HCT116 (cell line): ENCODE results near the gene CENPT.

Experiments
- CTCF ChIP-seq, 3 experiments: fragments of 200-600 bp in 1 of 3; sonication (generic) in 1 of 3; IDR thresholded peaks in 2 of 3; conservative IDR thresholded peaks in 1 of 3; 2 replicates each; pipeline ENCODE4 v1.5.1; 2012 to 2017; ENCODE audit warnings: low read depth in 2 of 3, low read length in 2 of 3, antibody characterized with exemption in 1 of 3, borderline replicate concordance in 1 of 3, control low read depth in 1 of 3, mild to moderate bottlenecking in 1 of 3, mixed read lengths in 1 of 3, mixed run types in 1 of 3, moderate library complexity in 1 of 3; ENCODE audit not compliant: insufficient read depth in 1 of 3
- EGR1 ChIP-seq: IDR thresholded peaks from 2 replicates; pipeline ENCODE4 v1.6.1; 2012; ENCODE audit warnings: low read depth
- EZH2 ChIP-seq: fragments of 200-600 bp; sonication (generic); IDR thresholded peaks from 2 replicates; pipeline ENCODE4 v1.6.1; 2017; ENCODE audit warnings: antibody characterized with exemption, mixed run types
- POLR2A ChIP-seq: IDR thresholded peaks from 2 replicates; pipeline ENCODE4 v1.7.0; 2011; ENCODE audit warnings: borderline replicate concordance; ENCODE audit not compliant: insufficient read depth, insufficient read length; ENCODE audit errors: extremely low read depth
- POLR2AphosphoS5 ChIP-seq: IDR thresholded peaks from 2 replicates; pipeline ENCODE4 v1.6.1; 2011; ENCODE audit warnings: mild to moderate bottlenecking, low read depth, low read length, moderate library complexity
- RAD21 ChIP-seq: IDR thresholded peaks from 2 replicates; pipeline ENCODE4 v1.6.1; 2012; ENCODE audit warnings: low read depth, mild to moderate bottlenecking
- SP1 ChIP-seq: IDR thresholded peaks from 2 replicates; pipeline ENCODE4 v1.6.1; 2012; ENCODE audit warnings: low read depth
- SRF ChIP-seq: IDR thresholded peaks from 2 replicates; pipeline ENCODE4 v1.6.1; 2012; ENCODE audit warnings: low read depth
- TCF7L2 ChIP-seq: IDR thresholded peaks from 2 replicates; pipeline ENCODE4 v1.7.0; 2011; ENCODE audit warnings: borderline replicate concordance, inconsistent platforms; ENCODE audit not compliant: insufficient read depth, insufficient read length; ENCODE audit errors: extremely low read depth
- YY1 ChIP-seq: IDR thresholded peaks from 2 replicates; pipeline ENCODE4 v1.6.1; 2011; ENCODE audit warnings: low read length, low read depth, moderate library complexity, mild to moderate bottlenecking; ENCODE audit not compliant: insufficient replicate concordance; ENCODE audit errors: extremely low read depth
- ZNF274 ChIP-seq: fragments of 200-500 bp; sonication (Bioruptor generic); IDR thresholded peaks from 2 replicates; pipeline ENCODE4 v1.6.1; 2014; ENCODE audit warnings: mild to moderate bottlenecking, low read depth, low read length, inconsistent platforms
- TF ChIP-seq, protein P1 (sequence below): IDR thresholded peaks from 2 replicates; pipeline ENCODE4 v1.6.1; 2012

DNA sequence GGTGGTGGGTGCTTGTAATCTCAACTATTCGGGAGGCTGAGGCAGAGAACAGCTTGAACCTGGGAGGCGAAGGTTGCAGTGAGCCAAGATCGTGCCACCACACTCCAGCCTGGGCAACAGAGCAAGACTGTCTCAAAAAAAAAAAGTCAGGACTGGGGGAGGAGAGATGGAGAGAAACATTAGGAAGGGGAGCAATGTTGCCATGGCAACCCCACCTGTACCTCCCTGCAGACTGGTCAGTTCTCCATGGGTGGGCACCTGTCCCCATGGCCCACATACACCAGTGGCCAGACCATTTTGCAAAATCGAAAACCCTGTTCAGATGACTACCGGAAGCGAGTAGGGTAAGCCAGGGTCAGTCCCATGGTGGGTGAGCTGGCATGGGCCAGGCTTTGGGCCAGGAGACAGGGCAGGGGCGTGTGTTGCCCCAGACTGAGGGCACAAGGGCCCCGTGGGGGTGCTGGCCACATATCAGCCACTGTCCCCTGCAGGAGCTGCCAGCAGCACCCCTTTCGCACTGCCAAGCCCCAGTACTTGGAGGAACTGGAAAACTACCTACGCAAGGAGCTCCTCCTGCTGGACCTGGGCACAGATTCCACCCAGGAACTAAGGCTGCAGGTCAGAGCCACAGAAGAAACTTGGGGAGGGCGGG lies 26.8 kb downstream of the CENPT start:
- TF ChIP-seq SP1 (no peak), RAD21 (no peak; the same call in 1 of the 2 replicates), CTCF (IDR thresholded peaks at IDR 0.05 in 2 of 3, conservative IDR thresholded peaks at IDR 0.05 in 1 of 3; ENCODE audit: borderline replicate concordance in 1 of 3, insufficient read depth in 1 of 3, low read depth in 2 of 3, low read length in 2 of 3) (no peak), POLR2A (no peak), POLR2AphosphoS5 (no peak), YY1 (no peak), EGR1 (no peak), TCF7L2 (no peak), EZH2 (no peak), ZNF274 (no peak), SRF (no peak)
- TF ChIP-seq, protein P1, sequence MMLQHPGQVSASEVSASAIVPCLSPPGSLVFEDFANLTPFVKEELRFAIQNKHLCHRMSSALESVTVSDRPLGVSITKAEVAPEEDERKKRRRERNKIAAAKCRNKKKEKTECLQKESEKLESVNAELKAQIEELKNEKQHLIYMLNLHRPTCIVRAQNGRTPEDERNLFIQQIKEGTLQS: no peak
